Stimulated activated naive CD8-positive, alpha-beta T cell treated with anti-CD3 and anti-CD28 coated beads, Interleukin-15, Interleukin-2, amounts not matched to agents 100 ng/mL and 50 ng/mL, for 24 hours (primary cell): Measurements from ENCODE around the gene TMEM80.

Source experiments
- H3K27ac Mint-ChIP-seq: one replicate; pipeline ENCODE4 v1.8.0; 2021; ENCODE audit warnings: mild to moderate bottlenecking, mixed read lengths
- H3K27me3 Mint-ChIP-seq: one replicate; pipeline ENCODE4 v1.8.0; 2021; ENCODE audit warnings: mixed read lengths
- H3K36me3 Mint-ChIP-seq: one replicate; pipeline ENCODE4 v1.8.0; 2021; ENCODE audit warnings: low read depth, mixed read lengths
- H3K4me1 Mint-ChIP-seq: one replicate; pipeline ENCODE4 v1.8.0; 2021; ENCODE audit warnings: low read depth, mixed read lengths
- H3K4me3 Mint-ChIP-seq: one replicate; pipeline ENCODE4 v1.8.0; 2021; ENCODE audit warnings: mild to moderate bottlenecking, mixed read lengths
- H3K9me3 Mint-ChIP-seq: one replicate; pipeline ENCODE4 v1.8.0; 2021; ENCODE audit warnings: mixed read lengths

TMEM80 gene

DNA sequence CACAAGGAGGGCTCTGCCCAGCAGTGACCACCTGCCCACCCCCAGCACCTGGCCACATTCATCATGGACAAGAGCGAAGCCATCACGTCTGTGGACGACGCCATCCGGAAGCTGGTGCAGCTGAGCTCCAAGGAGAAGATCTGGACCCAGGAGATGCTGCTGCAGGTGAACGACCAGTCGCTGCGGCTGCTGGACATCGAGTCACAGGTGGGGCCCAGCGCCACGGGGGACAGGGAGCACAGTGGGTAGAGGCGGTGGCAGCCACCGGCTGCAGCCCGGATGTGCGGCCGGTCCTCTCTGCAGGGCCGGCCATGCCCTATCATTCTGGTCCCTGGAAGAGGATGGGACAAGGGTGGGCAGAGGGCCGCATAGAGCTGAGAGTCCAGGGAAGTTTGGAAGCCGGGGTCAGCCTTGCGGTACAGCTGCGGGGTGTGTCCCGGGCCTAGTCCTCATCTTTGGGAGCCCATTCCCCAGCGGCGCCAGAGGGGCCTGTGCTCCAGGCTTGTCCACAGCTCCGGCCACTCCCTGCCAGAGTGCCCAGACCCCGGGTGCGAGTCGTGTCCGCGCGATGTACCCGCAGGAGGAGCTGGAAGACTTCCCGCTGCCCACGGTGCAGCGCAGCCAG, 24.5 kb downstream of the TMEM80 start:
- H3K4me3 Mint-ChIP-seq: no peak overlapping the region
- H3K36me3 Mint-ChIP-seq: no peaks in the 10 kb centered on the region
- H3K27ac Mint-ChIP-seq: no peak overlapping the region
- no peaks in the 10 kb centered on the region for H3K9me3 Mint-ChIP-seq
- H3K4me1 Mint-ChIP-seq: peaks cover 18% of the 10 kb centered on the region
- H3K27me3 Mint-ChIP-seq: peaks cover 15% of the 10 kb centered on the region

GRCh38 chr11:720642-721246, 25.1 kb downstream of the TMEM80 start:
- Mint-ChIP-seq H3K27me3 (peaks cover 18% of the 10 kb centered on the region), H3K27ac (no peak overlapping the region), H3K4me3 (no peak overlapping the region), H3K9me3 (no peaks in the 10 kb centered on the region), H3K4me1 (peaks cover 18% of the 10 kb centered on the region), H3K36me3 (no peaks in the 10 kb centered on the region)

GRCh38 chr11:721247-721740, 25.7 kb downstream of the TMEM80 start:
- Mint-ChIP-seq H3K4me3 (peak overlapping the region; percentile 52), H3K4me1 (peaks cover 18% of the 10 kb centered on the region), H3K27ac (no peak overlapping the region), H3K36me3 (no peaks in the 10 kb centered on the region), H3K27me3 (peaks cover 18% of the 10 kb centered on the region), H3K9me3 (no peaks in the 10 kb centered on the region)

DNA sequence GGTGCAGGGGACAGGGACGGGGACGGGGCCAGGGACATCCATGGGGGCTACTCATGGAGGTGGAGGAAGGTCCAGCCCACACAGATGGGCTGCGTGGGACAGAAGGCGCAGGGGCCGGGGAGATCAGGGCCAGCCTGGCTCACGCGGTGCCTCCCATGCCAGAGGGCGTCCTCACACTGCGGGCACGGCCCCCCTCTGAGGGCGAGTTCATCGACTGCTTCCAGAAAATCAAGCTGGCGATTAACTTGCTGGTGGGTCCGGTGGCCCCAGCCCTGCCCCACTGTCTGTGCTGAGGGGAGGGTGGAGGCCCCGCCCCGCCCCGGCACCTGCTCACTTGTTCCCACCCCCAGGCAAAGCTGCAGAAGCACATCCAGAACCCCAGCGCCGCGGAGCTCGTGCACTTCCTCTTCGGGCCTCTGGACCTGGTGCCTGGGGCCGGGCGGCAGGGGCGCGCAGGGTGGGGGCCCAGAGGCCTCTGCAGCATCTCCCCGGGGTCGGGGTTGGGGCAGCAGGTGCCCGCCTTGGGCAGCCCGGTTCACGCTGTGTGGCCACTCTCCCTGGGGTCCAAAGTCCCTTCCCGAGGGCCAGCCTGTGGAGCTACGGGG, 26.2 kb downstream of the TMEM80 start:
- Mint-ChIP-seq H3K27me3 (peaks cover 18% of the 10 kb centered on the region), H3K27ac (no peak overlapping the region), H3K36me3 (no peaks in the 10 kb centered on the region), H3K4me3 (peak overlapping the region; percentile 52), H3K4me1 (peaks cover 22% of the 10 kb centered on the region), H3K9me3 (no peaks in the 10 kb centered on the region)

GRCh38 chr11:722346-722811, 26.8 kb downstream of the TMEM80 start:
- Mint-ChIP-seq H3K4me3 (no peak overlapping the region), H3K27ac (no peak overlapping the region)

DNA sequence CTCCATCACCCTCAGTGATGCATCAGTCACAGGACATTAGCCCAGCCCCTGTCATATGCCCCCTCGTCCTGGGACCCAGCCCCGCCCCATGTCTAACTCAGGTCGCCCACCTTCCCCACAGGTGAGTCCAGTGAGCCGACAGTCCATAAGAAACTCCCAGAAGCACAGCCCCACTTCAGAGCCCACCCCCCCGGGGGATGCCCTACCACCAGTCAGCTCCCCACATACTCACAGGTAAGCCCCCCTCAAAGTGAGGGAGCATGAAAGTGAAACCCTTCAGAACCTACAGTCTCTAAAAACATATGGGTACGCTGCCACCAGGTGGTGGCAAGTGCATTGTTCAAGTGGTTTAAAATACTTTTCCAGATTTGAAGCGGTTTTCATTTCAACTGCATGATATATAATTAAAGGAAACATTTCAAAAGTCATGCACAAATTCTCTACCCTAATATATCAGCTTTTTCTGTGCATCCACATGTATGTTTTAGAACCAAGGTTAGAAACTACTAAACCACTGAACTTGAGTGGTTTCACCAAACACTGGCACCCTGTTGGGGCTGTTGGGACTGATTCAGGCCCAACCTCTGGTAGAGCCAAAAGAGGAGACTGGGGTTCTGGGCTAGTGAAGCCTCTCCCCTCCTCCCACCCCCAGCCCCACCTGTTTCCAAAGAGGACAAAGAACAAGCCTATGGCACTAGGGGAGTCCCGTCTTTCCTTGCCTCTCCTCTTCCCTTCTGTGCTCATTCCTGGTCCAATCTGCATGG, 27.7 kb downstream of the TMEM80 start:
- Mint-ChIP-seq H3K4me1 (peaks cover 23% of the 10 kb centered on the region), H3K27me3 (peaks cover 18% of the 10 kb centered on the region), H3K36me3 (no peaks in the 10 kb centered on the region), H3K9me3 (no peaks in the 10 kb centered on the region), H3K4me3 (no peak overlapping the region), H3K27ac (no peak overlapping the region)

More at GRCh38 chr11:722346-722811, 26.8 kb downstream of the TMEM80 start:
- peaks cover 18% of the 10 kb centered on the region for H3K27me3 Mint-ChIP-seq
- H3K4me1 Mint-ChIP-seq: peaks cover 23% of the 10 kb centered on the region
- no peaks in the 10 kb centered on the region for H3K36me3 Mint-ChIP-seq
- H3K9me3 Mint-ChIP-seq: no peaks in the 10 kb centered on the region

DNA sequence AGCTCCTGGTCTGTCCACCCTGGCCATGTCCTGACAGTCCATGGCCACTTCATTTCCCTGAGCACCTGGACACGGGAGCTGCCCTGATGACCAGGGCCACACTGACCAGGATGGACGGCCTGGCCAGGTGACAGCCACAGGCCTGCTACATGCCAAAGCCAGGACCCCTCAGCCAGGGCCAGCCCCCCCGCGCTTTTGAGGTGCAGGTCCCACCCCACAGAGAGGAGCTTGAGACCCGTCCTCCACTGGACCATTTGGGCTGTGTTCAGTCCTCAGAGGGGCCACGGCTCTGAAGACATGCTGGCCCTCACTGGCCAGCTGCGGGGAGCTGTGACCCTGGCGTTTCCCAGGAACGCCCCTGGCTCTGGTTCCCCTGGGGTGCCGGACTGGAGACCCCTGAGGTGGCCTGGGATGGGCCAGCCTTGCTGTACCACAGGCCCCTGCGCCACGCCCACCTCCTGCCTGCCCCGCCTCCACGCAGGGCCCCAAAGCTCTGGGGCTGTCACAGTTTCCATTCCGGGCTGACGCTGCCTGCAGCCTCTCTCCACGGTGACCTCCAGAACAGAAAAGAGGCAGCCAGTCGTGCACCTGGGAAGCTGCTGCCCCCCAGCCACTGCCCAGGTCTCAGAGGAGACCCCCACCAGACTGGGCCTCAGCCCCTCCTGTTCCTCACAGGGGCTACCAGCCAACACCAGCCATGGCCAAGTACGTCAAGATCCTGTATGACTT, 28.6 kb downstream of the TMEM80 start:
- no peaks in the 10 kb centered on the region for H3K9me3 Mint-ChIP-seq
- peaks cover 16% of the 10 kb centered on the region for H3K27me3 Mint-ChIP-seq
- no peaks in the 10 kb centered on the region for H3K36me3 Mint-ChIP-seq
- H3K27ac Mint-ChIP-seq: no peak overlapping the region
- peaks cover 23% of the 10 kb centered on the region for H3K4me1 Mint-ChIP-seq
- peak overlapping the region; percentile 5 for H3K4me3 Mint-ChIP-seq

- Mint-ChIP-seq H3K36me3 (no peaks in the 10 kb centered on the region), H3K9me3 (no peaks in the 10 kb centered on the region), H3K4me3 (peak overlapping the region; percentile 49), H3K27ac (peak overlapping the region; percentile 40), H3K4me1 (peaks cover 23% of the 10 kb centered on the region), H3K27me3 (peaks cover 10% of the 10 kb centered on the region)
Observed at GRCh38 chr11:724778-725386, 29.3 kb downstream of the TMEM80 start.

DNA sequence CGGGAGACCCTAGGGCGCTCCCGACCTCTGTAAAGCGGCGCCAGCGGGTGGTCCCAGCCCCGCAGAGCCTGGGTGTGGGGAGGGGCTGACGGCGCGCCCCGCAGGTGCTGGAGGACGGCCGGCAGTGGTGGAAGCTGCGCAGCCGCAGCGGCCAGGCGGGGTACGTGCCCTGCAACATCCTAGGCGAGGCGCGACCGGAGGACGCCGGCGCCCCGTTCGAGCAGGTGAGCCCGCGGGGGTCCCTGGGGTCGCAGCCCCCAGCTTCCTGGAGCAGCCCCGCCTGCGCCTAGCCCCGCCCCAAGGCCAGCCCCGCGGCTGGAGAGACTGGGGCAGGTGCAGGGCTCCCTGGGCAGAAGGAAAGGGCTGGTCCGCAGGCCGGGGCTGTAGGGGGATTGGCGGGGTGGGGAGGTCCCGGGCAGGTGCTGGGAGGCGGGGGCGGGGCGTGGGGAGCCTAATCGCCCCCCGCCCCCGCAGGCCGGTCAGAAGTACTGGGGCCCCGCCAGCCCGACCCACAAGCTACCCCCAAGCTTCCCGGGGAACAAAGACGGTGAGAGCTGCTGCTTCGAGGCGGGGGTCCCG, 30.1 kb downstream of the TMEM80 start:
- Mint-ChIP-seq H3K27ac (no peak overlapping the region), H3K4me3 (peak overlapping the region; percentile 65), H3K36me3 (no peaks in the 10 kb centered on the region), H3K27me3 (peaks cover 8% of the 10 kb centered on the region), H3K9me3 (no peaks in the 10 kb centered on the region), H3K4me1 (peaks cover 23% of the 10 kb centered on the region)

DNA sequence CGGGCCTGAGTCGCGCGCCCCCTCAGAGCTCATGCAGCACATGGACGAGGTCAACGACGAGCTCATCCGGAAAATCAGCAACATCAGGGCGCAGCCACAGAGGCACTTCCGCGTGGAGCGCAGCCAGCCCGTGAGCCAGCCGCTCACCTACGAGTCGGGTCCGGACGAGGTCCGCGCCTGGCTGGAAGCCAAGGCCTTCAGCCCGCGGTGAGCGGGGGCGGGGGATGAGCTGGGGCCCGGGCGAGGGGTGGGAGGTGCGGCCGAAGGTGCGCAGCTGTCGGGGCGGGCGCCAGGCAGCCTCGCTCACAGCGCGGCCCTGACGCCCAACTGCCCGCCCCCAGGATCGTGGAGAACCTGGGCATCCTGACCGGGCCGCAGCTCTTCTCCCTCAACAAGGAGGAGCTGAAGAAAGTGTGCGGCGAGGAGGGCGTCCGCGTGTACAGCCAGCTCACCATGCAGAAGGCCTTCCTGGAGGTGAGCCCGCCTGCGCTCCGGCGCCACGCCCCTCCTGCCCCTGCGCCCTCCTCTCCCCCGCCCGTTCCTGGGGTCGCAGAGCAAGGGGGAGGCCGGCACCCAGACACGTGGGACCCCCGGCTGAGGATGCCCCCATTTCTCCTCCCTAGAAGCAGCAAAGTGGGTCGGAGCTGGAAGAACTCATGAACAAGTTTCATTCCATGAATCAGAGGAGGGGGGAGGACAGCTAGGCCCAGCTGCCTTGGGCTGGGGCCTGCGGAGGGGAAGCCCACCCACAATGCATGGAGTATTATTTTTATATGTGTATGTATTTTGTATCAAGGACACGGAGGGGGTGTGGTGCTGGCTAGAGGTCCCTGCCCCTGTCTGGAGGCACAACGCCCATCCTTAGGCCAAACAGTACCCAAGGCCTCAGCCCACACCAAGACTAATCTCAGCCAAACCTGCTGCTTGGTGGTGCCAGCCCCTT, 30.9 kb downstream of the TMEM80 start:
- peaks cover 20% of the 10 kb centered on the region for H3K4me1 Mint-ChIP-seq
- no peaks in the 10 kb centered on the region for H3K9me3 Mint-ChIP-seq
- H3K27ac Mint-ChIP-seq: no peak overlapping the region
- peaks cover 8% of the 10 kb centered on the region for H3K27me3 Mint-ChIP-seq
- H3K36me3 Mint-ChIP-seq: no peaks in the 10 kb centered on the region
- H3K4me3 Mint-ChIP-seq: peak overlapping the region; percentile 65

DNA sequence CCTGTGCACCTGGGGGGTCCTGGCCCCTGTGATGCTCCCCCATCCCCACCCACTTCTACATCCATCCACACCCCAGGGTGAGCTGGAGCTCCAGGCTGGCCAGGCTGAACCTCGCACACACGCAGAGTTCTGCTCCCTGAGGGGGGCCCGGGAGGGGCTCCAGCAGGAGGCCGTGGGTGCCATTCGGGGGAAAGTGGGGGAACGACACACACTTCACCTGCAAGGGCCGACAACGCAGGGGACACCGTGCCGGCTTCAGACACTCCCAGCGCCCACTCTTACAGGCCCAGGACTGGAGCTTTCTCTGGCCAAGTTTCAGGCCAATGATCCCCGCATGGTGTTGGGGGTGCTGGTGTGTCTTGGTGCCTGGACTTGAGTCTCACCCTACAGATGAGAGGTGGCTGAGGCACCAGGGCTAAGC, 31.7 kb downstream of the TMEM80 start:
- no peaks in the 10 kb centered on the region for H3K9me3 Mint-ChIP-seq
- H3K4me3 Mint-ChIP-seq: no peak overlapping the region
- H3K27me3 Mint-ChIP-seq: peaks cover 8% of the 10 kb centered on the region
- no peaks in the 10 kb centered on the region for H3K36me3 Mint-ChIP-seq
- no peak overlapping the region for H3K27ac Mint-ChIP-seq
- peaks cover 13% of the 10 kb centered on the region for H3K4me1 Mint-ChIP-seq

GRCh38 chr11:727859-728748, 32.5 kb downstream of the TMEM80 start:
- Mint-ChIP-seq H3K27ac (no peak overlapping the region), H3K36me3 (no peaks in the 10 kb centered on the region), H3K4me1 (peaks cover 11% of the 10 kb centered on the region), H3K4me3 (no peak overlapping the region), H3K9me3 (no peaks in the 10 kb centered on the region), H3K27me3 (peaks cover 7% of the 10 kb centered on the region)
